ENCODE measurements around the gene DEPDC1B.

GRCh38 chr5:60701321-60701968, 1.5 kb upstream of the DEPDC1B start:
- no peak for TF ChIP-seq EP300 (IDR thresholded peaks at IDR 0.05)
- TF ChIP-seq CTCF (IDR thresholded peaks at IDR 0.05), result no peak
